ENCODE data around the gene MSI2.

- no peak for TF ChIP-seq POLR2AphosphoS5 (IDR thresholded peaks at IDR 0.05)
- no peak for TF ChIP-seq POLR2A (IDR thresholded peaks at IDR 0.05)
Observed at GRCh38 chr17:57691939-57692338, 435.6 kb downstream of the MSI2 start.
